GM10266 (cell line): Measurements from ENCODE around the gene ERMP1.
"Not testable (repeated sequence)": the region's sequence is repeated elsewhere in the genome, so short reads cannot be mapped to it uniquely, and the experiment has no call there.

Source experiments
- DNase-seq: peaks from one replicate; pipeline ENCODE4 v3.0.0; 2012; ENCODE audit errors: extremely low spot score
- TF ChIP-seq, protein P1 (sequence below): IDR thresholded peaks from 2 replicates; pipeline ENCODE4 v1.5.1; 2012; ENCODE audit warnings: mild to moderate bottlenecking, low read depth; ENCODE audit not compliant: control insufficient read depth, insufficient read depth; ENCODE audit errors: missing control alignments

The ERMP1 gene

DNA sequence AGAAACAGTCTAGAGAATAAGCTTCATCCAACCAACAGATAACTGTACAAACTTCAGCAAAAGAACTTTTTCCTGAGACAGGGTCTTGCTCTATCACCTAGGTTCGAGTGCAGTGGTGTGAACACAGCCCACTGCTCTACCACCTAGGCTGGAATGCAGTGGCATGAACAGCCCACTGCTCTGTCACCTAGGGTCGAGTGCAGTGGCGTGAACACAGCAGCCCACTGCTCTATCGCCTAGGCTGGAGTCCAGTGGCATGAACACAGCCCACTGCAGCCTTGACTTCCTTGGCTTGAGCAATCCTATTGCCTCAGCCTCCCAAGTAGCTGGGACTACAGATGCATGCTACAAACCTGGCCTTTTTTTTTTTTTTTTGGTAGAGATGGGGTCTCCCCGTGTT is 43.4 kb downstream of the ERMP1 start:
- DNase-seq: no peak
- TF ChIP-seq, protein P1, sequence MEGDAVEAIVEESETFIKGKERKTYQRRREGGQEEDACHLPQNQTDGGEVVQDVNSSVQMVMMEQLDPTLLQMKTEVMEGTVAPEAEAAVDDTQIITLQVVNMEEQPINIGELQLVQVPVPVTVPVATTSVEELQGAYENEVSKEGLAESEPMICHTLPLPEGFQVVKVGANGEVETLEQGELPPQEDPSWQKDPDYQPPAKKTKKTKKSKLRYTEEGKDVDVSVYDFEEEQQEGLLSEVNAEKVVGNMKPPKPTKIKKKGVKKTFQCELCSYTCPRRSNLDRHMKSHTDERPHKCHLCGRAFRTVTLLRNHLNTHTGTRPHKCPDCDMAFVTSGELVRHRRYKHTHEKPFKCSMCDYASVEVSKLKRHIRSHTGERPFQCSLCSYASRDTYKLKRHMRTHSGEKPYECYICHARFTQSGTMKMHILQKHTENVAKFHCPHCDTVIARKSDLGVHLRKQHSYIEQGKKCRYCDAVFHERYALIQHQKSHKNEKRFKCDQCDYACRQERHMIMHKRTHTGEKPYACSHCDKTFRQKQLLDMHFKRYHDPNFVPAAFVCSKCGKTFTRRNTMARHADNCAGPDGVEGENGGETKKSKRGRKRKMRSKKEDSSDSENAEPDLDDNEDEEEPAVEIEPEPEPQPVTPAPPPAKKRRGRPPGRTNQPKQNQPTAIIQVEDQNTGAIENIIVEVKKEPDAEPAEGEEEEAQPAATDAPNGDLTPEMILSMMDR: no peak

DNA sequence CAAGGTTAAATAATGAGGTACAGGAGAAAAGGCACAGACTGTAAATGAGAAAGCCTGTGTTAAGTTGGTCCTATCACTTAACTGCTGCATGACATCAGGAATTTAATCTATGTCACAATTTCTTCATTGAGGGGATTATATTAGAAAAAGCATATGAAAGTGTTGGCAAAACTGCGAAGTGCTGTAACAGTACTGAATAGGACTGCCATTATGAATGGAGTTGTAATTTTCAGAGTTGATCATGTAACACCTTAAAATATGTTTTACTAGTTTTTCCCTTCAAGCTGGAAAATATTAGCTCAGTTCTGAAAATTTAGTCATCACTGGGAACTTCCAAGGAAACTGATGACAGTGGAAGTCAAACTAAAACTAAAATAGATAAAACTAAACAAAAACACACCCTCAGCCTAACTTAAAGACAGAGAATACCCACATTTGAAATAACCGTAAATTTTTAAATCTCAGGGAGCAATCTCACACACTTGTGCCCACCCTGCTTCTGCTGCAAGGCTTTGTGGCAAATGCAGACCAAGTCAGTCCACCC is 45.1 kb downstream of the ERMP1 start:
- TF ChIP-seq, protein P1: no peak

DNA sequence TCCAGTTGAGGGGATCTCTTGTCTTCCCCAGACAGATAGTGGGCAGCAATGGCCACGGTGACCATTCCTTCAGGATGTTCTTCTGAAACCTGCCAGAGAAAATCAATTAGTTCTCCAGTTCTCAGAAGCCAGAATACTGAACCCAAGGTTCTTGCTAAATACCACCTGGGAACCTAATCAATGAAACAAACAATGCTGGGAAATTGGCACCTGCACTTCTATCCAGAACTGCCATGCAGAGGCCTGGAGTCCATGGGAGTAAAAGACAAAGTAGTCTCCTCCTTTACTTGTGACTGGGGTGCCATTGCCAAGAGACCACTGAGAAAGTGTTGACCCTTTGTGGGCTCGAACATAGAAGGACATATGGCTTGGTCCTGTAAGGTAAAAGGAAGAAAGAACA is 45.7 kb downstream of the ERMP1 start:
- no peak for DNase-seq
- TF ChIP-seq, protein P1: no peak

More for the DNA sequence above, 45.1 kb downstream of the ERMP1 start:
- DNase-seq: no peak

DNA sequence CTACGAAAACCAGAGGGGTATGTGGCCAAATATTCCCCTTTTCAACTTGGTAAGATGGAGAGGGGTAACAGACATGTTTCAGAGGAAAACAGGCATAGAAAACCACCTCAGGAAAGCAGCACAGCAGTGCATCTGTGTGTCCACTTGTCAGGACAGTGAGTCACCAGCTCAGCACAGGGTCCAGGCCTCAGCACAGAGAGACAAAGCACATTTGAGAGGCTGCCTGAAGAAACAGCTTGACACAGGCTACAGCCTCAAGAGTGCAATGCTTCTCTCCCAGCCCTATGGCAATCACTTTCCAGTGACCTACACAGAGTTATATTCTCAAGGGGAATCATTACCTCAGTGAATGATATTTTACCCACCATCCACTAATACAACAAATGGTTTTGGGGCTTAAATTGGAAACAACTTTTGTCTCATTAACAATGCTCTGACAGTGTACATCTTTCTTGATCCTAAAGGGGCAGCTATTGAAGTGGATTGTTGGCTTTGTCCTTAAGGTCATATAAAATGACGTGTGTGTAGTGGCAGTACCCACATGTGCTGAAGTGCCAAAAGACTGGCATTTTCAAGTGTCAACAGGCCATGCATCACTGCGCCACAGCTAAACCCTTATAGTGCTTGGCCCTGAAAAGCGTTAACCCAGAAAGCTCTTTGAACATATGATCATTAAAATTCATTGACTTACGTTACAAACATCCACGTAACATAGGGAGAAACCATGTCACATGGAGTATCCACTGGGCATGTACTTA is 46.4 kb downstream of the ERMP1 start:
- no peak for DNase-seq
- TF ChIP-seq, protein P1: no peak

DNA sequence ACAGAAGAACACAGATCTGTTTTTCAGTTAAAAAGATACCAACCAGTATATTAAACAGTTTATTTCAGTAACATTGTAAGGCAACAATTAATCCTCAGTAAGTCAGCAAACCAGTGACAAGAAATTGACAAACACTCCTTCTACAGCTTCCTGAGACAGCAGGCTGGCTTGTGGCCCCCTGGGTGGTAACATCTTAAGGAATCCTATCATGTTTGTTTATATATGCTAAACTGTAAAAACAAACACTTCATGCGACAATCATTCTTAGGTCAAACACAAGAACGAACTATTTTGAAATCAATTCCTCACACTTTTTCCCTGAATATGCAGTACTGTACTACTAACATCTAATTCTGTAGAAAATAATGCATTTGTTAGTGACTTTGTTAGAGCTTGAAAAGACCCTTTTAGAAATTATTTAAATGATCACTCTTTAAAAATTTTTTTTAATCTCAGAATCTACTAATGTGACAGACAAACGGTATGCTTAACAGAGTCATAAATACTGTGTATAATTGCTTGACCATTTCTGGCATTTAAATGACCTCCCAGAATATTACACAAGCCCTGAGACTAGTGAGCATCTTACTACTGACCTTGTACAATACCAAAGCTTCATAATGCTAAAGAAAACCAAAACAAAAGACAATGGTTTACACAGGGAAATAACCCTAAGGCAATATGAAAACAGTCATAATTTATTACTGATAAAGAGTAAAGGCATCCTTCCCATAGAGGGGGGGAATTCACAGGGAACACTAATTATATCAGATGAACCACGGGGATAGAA is 48.2 kb downstream of the ERMP1 start:
- DNase-seq: no peak

DNA sequence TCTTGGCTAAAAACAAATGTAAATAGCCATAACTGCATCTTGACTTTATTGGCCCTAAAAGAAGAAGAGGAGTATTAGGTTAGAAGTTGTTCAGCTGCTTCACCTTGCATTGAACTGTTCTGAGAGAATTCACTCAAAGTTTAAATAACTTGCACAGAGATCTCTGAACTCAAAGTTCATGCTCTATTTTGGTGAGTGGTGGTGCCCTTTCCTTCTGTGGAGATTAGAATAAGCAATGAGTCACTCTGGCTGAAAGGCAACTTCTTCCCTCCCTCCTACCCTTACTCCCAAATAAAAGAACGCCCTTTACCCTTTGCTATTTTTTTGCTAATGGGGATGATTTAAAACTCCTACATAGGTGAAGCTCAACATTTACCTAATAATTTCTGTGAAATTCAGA is 48.9 kb downstream of the ERMP1 start:
- TF ChIP-seq, protein P1: no peak
- DNase-seq: no peak

More for the DNA sequence above, 48.2 kb downstream of the ERMP1 start:
- TF ChIP-seq, protein P1: no peak

DNA sequence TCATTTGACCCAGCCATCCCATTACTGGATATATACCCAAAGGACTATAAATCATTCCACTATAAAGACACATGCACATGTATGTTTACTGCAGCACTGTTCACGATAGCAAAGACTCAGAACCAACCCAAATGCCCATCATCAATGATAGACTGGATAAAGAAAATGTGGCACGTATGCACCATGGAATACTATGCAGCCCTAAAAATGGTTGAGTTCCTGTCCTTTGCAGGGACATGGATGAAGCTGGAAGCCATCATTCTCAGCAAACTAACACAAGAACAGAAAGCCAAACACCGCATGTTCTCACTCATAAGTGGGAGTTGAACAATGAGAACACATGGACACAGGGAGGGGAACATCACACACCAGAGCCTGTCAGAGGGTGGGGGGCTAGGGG is 49.5 kb downstream of the ERMP1 start:
- not testable (repeated sequence) for DNase-seq

DNA sequence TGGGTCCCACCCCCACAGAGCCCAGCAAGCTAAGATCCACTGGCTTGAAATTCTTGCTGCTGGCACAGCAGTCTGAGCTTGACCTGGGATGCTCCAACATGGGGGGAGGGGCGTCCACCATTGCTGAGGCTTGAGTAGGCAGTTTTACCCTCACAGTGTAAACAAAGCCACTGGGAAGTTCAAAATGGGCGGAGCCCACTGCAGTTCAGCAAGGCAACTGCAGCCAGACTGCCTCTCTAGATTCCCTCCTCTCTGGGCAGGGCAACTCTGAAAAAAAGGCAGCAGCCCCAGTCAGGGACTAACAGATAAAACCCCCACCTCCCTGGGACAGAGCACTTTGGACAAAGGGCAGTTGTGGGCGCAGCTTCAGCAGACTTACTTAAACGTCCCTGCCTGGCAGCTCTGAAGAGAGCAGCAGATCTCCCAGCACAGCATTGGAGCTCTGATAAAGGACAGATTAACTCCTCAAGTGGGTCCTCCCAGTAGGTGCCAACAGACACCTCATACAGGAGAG is 53.2 kb downstream of the ERMP1 start:
- DNase-seq: not testable (repeated sequence)
